Tibial artery (tissue), 4 donors: ENCODE measurements around the gene NFIB.

ENCODE experiments used
- DNase-seq, 2 donors: peaks; one replicate each; pipeline ENCODE4 v3.0.0-alpha.2; 2019
- H3K27ac ChIP-seq, 2 donors: fragments of 200-600 bp; sonication (generic) in 1 of 2; 1 replicate in 1 of 2; 2 replicates in 1 of 2; pipeline ENCODE4 v1.5.1; 2018 to 2019; ENCODE audit warnings: mild to moderate bottlenecking in 1 of 2
- H3K27me3 ChIP-seq, 2 donors: fragments of 200-600 bp; sonication (generic) in 1 of 2; one replicate each; pipeline versions ENCODE4 v1.5.1 to v1.6.0; 2016 to 2019
- H3K36me3 ChIP-seq, 3 donors: fragments of 200-600 bp; sonication (generic) in 2 of 3; one replicate each; pipeline ENCODE4 v1.5.1; 2016 to 2019; ENCODE audit warnings: mild to moderate bottlenecking in 2 of 3
- H3K4me1 ChIP-seq, 4 donors: fragments of 200-600 bp; sonication (generic) in 2 of 4; 1 replicate in 3 of 4; 2 replicates in 1 of 4; pipeline ENCODE4 v1.5.1; 2016 to 2019
- H3K4me3 ChIP-seq, 2 donors: fragments of 200-600 bp; sonication (generic) in 1 of 2; 1 replicate in 1 of 2; 2 replicates in 1 of 2; pipeline ENCODE4 v1.5.1; 2018 to 2019; ENCODE audit warnings: mild to moderate bottlenecking in 2 of 2
- H3K9me3 ChIP-seq, 3 donors: fragments of 200-600 bp; sonication (generic) in 1 of 3; one replicate each; pipeline ENCODE4 v1.5.1; 2016 to 2019
- intact Hi-C: fragments of 100-400 bp; cut with DNase I; formaldehyde crosslinking; loops from one replicate; pipeline ENCODE4 v1.15.0; 2023; ENCODE audit warnings: low total_unique reads
- TF ChIP-seq, protein P1 (sequence below), 2 experiments: fragments of 200-600 bp in 1 of 2; fragments of 450-650 bp in 1 of 2; IDR thresholded peaks; one replicate each; pipeline ENCODE4 v1.5.1; 2017 to 2019; ENCODE audit warnings: antibody characterized with exemption in 2 of 2, mild to moderate bottlenecking in 1 of 2, moderate library complexity in 1 of 2

The NFIB gene

GRCh38 chr9:14052359-14052758 is 261.6 kb downstream of the NFIB start:
- H3K4me1 ChIP-seq = peaks cover 0 to 16% (median 4%) of the 10 kb centered on the region in 4 donors
- intact Hi-C loops = no loop called here
- no peaks in the 10 kb centered on the region for H3K27me3 ChIP-seq
- H3K4me3 ChIP-seq = no peak overlapping the region
- TF ChIP-seq, protein P1, sequence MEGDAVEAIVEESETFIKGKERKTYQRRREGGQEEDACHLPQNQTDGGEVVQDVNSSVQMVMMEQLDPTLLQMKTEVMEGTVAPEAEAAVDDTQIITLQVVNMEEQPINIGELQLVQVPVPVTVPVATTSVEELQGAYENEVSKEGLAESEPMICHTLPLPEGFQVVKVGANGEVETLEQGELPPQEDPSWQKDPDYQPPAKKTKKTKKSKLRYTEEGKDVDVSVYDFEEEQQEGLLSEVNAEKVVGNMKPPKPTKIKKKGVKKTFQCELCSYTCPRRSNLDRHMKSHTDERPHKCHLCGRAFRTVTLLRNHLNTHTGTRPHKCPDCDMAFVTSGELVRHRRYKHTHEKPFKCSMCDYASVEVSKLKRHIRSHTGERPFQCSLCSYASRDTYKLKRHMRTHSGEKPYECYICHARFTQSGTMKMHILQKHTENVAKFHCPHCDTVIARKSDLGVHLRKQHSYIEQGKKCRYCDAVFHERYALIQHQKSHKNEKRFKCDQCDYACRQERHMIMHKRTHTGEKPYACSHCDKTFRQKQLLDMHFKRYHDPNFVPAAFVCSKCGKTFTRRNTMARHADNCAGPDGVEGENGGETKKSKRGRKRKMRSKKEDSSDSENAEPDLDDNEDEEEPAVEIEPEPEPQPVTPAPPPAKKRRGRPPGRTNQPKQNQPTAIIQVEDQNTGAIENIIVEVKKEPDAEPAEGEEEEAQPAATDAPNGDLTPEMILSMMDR (IDR thresholded peaks at IDR 0.05) = no peak
- H3K9me3 ChIP-seq = no peaks in the 10 kb centered on the region
- DNase-seq = no peak
- peak overlapping the region in 1 of 2 donors; percentile 4 for H3K27ac ChIP-seq
- H3K36me3 ChIP-seq = no peaks in the 10 kb centered on the region

- H3K36me3 ChIP-seq = no peaks in the 10 kb centered on the region
- peaks cover 0 to 16% (median 4%) of the 10 kb centered on the region in 4 donors for H3K4me1 ChIP-seq
- H3K4me3 ChIP-seq = no peak overlapping the region
- no peak for DNase-seq
- TF ChIP-seq, protein P1 (IDR thresholded peaks at IDR 0.05) = no peak
- peak overlapping the region in 1 of 2 donors; percentile 4 for H3K27ac ChIP-seq
- intact Hi-C loops = no loop called here
- no peaks in the 10 kb centered on the region for H3K9me3 ChIP-seq
- no peaks in the 10 kb centered on the region for H3K27me3 ChIP-seq
These were observed 262.5 kb downstream of the NFIB start for GRCh38 chr9:14051419-14051818.

DNA sequence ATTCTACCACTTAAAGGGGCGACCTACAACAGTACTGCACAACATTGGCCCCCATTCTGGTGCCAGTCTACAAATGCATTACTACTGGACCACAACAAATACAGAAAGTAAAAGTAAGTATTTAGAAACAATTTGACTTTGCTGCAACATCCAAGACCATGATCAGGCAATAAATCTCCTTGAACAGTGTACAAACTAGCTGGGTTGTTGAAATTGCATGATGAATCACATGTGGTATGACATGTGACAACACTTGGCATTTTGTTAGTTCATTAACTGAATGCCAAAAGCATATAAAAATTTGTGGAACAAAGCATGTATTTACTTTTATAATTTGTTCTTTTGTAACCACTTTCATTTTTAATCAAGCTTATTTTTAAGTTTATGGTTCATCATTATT is 270.5 kb downstream of the NFIB start:
- peaks cover 0 to 7% (median 2%) of the 10 kb centered on the region in 4 donors for H3K4me1 ChIP-seq
- no peaks in the 10 kb centered on the region for H3K27me3 ChIP-seq
- TF ChIP-seq, protein P1 (IDR thresholded peaks at IDR 0.05) = no peak
- intact Hi-C loops = no loop called here
- no peak overlapping the region for H3K27ac ChIP-seq
- H3K36me3 ChIP-seq = no peaks in the 10 kb centered on the region
- no peaks in the 10 kb centered on the region for H3K9me3 ChIP-seq
- H3K4me3 ChIP-seq = no peak overlapping the region
- DNase-seq = no peak

DNA sequence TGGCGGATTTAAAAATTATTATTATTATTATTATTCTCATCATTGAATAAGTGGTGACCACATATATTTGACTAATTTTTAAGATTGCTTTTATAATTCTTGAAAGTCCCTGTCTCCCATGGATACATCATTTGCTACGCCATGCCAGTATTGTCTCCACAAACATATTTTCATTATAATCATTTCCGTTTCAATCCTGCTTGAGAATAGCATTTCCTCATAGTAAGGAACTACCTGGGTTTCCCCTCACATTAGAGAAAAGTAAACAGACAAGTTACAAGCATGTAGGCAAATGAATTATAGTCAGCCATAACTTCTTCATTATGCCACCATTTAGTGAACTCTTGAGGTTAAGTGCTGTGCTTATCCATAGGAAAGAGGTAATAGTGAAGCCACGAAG is 276.6 kb downstream of the NFIB start:
- Histone ChIP-seq H3K4me3 (no peak overlapping the region), H3K27me3 (no peaks in the 10 kb centered on the region), H3K9me3 (no peaks in the 10 kb centered on the region), H3K4me1 (peaks cover 0 to 2% (median 0%) of the 10 kb centered on the region in 4 donors), H3K27ac (no peak overlapping the region), H3K36me3 (no peaks in the 10 kb centered on the region)
- TF ChIP-seq, protein P1 (IDR thresholded peaks at IDR 0.05) = no peak
- DNase-seq = no peak
- intact Hi-C loops = loop anchor here (10.0 kb wide), 1 partner anchor 47 kb away; no protein-coding TSS in a partner anchor

GRCh38 chr9:14033067-14033466 is 280.9 kb downstream of the NFIB start:
- no peaks in the 10 kb centered on the region for H3K27me3 ChIP-seq
- peaks cover 0 to 40% (median 14%) of the 10 kb centered on the region in 4 donors for H3K4me1 ChIP-seq
- no peaks in the 10 kb centered on the region for H3K36me3 ChIP-seq
- no peak for DNase-seq
- H3K4me3 ChIP-seq = no peak overlapping the region
- TF ChIP-seq, protein P1 (IDR thresholded peaks at IDR 0.05) = no peak
- intact Hi-C loops = loop anchor here (10.0 kb wide), 1 partner anchor 52 kb away; no protein-coding TSS in a partner anchor
- H3K27ac ChIP-seq = no peak overlapping the region
- H3K9me3 ChIP-seq = no peaks in the 10 kb centered on the region
